GM18499 (cell line): ENCODE results near the gene SCIMP.
"Not testable (repeated sequence)": the region's sequence is repeated elsewhere in the genome, so short reads cannot be mapped to it uniquely, and the experiment has no call there.

ENCODE experiments used
- ATAC-seq: cut with Tn5 transposase; IDR thresholded peaks from one replicate; pipeline ENCODE4 v1.9.1; 2021; ENCODE audit warnings: moderate number of reproducible peaks; ENCODE audit not compliant: insufficient read depth, unreplicated experiment

The SCIMP gene

DNA sequence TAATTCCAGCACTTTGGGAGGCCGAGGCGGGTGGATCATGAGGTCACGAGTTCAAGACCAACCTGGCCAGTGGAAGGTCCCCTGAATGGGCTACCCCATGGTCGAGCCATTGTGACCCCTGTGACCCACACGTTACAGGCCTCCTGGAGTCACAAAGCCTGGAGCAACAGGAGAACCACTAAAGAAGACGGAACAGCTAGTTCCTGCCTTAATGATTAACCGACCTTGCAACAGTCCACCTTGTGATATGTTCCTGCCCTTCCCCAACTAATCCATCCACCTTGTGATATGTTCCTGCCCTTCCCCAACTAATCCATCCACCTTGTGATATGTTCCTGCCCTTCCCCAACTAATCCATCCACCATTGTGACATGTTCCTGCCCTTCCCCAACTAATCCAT is 5.1 kb upstream of the SCIMP start:
- ATAC-seq = not testable (repeated sequence)

DNA sequence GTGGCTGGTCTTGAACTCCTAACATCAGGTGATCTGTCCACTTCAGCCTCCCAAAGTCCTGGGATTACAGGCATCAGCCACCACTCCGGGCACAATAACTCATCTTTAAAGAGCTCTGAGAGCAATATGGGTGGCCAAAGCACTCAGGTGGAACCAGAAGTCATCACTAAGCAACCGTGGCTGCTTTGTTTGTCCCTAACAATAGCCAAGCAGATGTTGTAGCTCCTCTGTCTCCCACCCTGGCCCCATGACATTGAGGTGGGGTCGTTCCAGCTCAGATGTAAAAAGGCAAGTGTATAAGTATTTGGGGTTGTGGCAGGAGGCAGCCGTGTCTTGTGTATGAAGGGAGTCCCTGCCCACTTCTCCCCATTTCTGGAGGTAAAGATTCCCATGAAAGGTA is 3.7 kb upstream of the SCIMP start:
- no peak for ATAC-seq

DNA sequence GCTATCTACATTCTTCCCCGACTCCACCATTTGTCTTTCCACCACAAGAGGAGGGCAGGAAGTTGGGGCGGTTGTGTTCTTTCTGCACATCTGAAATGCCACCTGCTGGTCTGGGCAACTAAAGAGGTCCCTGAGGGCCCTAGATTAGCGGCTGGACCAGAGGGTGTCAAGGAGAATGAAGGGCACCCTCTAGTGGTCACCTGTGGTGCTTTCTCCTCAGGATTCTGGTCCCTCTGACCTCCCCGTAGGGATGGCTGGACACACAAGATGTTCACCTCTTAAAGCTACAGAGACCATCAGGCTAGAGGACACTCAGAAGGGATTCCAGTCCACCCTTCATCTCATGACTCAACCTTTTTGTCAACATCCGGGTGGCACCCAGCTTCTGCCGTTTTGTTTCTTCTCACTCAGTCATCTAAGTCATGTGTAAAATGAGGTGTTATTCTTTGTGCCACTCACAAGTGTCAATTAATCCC is 2.9 kb upstream of the SCIMP start:
- ATAC-seq = no peak

DNA sequence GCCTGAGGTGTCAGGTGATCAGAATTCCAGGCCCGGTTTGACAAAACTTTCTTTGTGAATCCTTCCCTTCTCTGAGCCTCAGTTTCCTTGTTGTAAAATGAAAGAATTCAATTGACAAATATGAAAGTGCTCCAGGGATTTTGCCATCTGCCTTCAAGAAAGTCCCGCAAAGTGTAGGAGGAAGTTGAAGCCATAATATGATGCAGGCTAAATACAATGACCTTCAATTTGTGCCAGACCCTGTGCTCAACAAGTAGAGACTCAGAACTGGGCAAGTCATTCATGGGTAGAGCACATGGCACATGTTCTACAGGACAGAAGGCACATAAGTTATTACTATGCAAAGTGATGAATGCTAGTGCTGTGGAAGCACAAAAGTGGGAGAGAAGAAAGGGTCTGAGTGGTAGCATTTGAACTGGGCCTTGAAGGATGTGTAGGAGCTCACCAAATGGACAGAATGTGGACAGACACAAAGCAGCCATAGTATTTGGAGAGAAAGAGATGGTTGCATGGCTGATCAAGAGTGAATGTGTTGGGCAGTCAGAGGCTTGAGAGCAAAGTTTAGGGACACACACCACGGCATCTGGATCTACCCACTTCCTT is 2.4 kb upstream of the SCIMP start:
- no peak for ATAC-seq

DNA sequence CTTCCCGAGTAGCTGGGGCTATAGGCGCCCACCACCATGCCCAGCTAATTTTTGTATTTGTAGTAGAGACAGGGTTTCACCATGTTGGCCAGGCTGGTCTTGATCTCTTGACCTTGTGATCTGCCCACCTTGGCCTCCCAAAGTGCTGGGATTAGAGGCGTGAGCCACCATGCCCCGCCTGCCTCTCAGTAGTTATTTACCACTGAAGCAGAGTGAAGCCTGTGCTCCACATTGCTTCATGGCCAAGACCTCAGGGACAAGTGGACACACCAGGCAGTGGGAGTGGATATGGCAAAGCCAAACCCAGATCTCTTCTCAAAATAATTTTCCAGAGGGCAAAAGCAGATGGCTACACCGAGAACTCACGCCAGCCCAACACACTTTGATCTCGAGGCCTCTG is 1.2 kb downstream of the SCIMP start:
- ATAC-seq = not testable (repeated sequence)

DNA sequence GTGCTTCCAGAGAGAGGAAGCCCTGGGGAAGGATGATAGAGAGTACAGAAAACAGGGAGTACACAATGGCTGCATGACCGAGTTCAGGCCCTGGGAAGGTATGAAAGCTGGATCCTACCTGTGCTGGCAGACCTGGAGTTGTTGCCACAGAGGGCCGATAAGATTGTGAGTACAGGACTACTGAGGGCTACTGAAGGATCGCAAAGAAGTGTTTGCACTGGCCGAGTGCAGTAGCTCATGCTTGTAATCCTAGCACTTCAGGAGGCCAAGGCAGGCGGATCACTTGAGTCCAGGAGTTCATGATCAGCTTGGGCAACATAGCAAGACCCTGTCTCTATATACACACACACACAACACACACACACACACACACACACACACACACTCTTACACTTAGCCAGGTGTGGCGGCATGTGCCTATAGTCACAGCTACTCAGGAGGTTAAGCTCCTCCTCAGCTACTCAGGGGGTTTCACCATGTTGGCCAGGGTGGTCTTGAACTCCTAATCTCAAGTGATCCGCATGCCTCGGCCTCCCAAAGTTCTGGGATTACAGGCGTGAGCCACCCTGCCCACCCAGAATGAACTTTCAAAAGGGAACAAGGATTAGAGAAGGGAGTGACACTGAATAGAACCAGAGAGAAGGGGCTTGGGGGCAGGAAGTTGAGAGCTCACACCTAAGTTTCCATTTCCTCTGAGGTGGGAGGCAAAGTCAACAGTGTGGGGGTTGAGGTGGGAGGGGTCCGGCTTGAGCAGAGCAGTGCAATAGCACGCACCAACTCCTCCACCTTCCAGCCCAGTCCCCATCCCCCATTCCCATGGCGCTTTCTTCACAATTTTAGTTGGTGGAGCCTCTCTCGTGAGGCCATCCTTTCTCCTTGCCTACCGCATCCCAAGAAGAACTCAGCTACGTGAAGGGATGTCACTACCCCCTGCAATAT is 7.5 kb downstream of the SCIMP start:
- ATAC-seq = no peak

DNA sequence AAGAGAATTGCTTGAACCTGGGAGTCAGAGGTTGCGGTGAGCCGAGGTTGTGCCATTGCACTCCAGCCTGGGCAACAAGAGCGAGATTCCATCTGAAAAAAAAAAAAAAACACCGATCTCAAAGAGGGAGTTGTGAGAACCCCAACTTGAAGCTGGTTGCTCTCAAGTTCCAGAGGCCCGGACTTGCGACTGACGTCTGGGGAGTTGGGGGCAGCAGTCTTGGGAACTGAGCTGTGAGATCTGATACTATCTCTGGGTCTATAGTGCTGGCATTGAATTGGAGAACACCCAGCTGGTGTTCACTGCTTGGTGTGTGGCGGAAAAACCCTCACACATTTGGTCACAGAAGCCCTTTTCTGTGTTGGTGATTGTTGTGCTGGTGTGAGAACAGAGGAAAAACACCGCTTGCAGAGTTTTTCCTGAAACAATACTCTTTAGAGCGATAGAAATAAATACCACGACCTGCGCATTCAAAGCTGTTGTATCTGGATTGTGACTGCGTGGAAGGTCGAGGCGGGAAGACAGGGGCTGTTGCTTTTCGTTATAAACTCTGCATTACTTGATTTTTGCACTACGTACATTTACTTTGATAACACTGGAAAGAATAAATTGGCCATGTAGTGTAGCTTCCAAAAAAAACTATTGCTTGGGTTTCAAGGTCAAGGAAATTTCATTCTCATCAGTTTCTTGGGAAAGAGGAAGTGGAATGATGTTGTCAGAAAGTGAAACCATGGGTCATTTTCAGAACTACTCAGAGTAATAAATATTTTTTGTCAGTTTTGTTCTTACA is 8.8 kb downstream of the SCIMP start:
- no peak for ATAC-seq

DNA sequence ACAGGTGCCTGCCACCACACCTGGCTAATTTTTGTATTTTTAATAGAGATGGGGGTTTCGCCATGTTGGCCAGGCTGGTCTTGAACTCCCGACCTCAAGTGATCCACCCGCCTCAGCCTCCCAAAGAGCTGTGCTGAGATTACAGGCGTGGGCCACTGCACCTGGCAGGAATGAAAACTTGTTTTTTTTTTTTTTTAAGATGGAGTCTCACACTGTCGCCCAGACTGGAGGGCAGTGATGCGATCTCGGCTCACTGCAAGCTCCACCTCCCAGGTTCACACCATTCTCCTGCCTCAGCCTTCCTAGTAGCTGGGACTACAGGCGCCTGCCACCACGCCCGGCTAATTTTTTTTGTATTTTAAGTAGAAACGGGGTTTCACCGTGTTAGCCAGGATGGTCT is 12.7 kb downstream of the SCIMP start:
- ATAC-seq = not testable (repeated sequence)

DNA sequence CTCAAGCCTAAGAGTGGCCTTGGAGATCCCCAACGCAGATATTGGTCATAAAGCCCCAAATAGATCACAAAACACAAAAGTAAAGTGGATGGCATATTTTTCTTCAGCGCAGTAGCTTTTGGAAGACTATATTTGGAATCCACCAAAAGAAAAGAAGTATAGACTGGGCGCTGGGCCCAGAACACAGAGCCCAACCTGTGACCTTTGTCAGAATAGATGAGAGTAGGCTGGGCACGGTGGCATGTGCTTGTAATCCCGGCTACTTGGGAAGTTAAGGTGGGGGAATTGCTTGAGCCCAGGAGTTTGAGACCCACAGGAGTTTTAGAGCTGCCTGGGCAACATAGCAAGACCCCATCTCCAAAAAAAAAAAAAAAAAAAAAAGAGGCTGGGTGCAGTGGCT is 14.6 kb downstream of the SCIMP start:
- ATAC-seq = no peak

DNA sequence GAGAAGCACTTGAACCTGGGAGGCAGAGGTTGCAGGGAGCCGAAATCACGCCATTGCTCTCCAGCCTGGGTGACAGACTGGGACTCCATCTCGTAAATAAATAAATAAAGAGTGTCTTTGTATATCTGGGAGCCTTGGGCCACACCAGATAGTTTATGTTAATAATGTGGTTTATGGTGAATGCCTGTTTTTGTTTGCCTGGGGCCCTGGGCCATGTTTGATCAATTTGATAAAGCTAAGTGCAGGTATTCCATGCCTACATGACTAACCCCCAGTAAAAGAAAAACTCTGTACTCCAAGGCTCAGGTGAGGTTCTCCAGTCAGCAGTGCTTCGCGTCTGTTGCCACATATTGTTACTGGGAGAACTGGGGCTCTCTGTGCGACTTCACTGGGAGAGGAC is 15.1 kb downstream of the SCIMP start:
- no peak for ATAC-seq

DNA sequence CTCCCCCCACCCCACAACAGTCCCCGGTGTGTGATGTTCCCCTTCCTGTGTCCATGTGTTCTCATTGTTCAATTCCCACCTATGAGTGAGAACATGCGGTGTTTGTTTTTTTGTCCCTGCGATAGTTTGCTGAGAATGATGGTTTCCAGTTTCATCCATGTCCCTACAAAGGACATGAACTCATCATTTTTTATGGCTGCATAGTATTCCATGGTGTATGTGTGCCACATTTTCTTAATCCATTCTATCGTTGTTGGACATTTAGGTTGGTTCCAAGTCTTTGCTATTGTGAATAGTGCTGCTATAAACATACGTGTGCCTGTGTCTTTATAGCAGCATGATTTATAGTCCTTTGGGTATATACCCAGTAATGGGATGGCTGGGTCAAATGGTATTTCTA is 17.1 kb downstream of the SCIMP start:
- ATAC-seq = not testable (repeated sequence)

DNA sequence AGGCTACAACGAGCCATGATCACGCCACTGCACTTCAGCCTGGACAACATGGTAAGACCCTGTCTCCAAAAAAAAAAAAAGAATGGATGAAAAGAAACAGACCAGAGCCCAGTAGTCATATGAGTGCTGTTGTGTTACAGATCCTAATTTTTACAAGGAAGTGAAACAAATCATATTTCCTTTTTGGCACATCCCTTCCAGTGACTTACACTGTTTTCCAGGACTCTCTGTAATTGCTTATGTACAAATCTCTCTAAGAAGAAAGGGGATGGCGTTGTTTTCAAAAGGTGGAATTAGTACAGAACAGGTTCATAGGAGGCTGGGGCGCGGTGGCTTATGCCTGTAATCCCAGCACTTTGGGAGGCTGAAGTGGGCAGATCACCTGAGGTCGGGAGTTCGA is 23.2 kb downstream of the SCIMP start:
- ATAC-seq = no peak

DNA sequence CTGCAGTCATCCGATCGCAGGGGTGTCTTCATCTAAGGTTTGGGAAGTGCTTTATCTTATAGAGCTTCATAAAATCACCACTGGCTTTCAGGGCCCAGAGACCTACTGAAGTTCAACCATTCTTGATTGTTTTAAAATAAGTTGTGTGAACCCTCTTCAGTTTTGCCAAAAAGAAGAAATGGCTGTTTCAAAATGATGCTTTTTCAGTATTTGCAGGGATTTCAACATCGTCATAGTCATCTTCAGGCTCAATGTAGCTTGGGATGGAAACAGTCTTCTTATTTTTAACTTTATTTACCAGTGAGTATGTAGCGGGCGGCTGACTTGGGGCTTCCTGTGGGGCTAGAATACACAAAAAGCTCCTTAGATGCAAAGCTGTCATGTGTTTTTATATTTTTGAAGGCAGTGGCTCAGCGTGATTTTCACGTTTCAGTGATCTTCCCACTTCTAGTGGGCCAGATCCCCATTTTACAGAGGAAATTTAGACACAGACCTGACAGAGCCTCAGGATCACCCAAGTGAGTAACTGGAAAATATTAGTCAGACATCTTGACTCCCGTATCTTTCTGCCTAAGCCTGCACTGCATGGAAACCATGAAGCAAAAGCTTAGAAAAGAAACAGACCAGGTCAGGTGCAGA is 23.9 kb downstream of the SCIMP start:
- ATAC-seq = no peak

DNA sequence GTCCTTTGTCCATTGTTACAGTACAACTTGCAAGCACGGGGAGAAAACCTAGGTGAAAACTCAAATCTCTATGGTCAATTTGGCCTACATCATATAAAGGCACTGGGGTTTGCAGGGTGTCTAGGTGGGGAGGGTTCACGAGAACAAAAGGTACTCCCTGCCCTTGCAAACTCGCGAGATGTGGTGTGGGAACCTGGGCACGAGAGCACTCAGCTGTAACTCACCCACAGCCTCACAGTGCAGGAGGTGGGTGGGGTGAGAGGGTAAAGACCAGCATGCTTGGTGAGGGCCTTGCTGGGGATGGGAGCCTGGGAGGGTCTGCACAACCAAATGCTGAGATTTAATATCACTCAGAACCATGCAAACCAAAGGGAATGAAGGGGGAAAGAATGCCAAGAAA is 24.6 kb downstream of the SCIMP start:
- ATAC-seq = no peak

DNA sequence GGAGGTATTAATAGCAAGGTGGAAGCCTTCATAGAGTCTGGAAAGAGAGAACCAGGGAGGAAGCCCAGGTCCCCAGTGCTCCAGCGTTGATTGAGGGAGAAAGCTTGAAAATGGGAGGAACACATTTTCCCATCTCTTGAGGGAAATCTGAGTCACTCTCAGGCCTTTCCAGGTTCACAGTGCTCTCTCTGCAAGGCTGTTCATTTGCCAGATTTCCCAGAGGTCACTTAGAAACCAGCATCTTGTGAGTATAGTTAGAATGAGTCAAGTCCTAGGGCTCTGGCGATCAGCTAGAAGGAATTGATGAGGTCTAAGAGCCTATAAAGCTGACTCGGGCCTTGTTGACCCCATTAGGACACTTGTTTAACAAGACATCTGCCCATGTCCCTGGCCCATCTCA is 25.3 kb downstream of the SCIMP start:
- ATAC-seq = no peak

DNA sequence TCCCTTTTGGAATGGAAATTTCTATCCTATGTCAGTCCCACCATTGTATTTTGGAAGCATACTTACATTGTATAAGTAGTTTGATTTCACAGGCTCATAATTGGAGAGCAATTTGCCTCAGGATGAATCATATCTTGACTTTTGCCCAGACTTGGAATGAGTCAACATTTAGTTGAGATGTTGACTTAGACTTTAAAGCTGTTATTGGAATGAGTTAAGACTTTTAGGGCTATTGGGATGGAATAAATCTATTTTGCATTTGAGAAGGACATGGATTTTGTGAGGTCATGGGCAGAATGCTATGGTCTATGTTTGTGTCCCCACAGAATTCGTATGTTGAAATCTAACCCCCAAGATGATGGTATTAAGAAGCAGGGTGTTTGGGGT is 30.8 kb downstream of the SCIMP start:
- no peak for ATAC-seq

DNA sequence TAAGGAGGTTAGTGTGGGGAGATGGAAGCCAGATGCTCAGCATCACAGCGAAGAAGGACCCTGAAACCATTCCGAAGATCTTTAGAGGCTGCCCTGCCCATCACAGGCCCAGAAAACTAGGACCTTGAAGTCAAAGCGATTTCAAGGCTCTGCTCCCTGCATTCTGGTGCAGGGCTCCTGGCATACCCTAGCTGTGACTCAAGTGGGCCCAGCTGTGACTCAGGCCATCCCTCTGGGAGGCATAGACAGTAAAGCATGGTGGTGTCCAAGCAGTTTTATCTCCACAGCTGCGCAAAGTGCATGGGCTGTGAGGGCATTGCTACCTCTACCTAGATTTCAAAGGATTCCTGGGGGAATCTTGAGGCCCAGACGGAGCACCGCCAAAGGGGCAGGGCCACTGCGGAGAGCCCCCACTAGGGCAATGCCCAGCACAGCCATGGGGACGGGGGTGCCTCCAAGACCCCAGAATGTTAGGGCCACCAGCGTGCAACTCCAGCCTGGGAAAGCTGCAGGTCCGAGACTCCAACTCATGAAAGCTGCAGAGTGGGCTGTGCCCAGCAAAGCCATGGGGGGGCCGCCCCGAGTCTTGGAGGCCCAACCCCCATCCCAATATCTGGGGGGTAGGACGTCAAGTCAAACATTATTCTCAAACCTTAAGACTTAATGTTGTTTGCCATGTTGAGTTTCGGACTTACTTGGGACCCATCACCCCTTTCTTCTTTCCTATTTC is 31.3 kb downstream of the SCIMP start:
- ATAC-seq = no peak

DNA sequence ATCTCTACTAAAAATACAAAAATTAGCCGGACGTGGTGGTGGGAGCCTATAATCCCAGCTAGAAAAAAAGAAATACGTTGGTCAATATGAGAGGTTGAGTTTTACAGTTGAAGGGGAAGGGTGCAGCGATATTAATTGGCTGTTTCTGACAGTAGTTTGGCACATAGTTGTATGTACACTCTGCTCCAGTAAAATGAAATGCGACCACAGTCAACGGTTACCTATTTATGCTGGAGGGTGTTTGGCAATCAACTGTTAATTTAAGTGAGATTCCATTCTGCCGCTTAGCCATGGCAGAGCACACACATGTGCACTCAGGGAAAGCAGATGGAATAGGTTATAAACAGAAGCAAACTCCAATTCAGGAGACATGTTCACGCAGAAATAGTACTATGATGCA is 33.6 kb downstream of the SCIMP start:
- no peak for ATAC-seq

DNA sequence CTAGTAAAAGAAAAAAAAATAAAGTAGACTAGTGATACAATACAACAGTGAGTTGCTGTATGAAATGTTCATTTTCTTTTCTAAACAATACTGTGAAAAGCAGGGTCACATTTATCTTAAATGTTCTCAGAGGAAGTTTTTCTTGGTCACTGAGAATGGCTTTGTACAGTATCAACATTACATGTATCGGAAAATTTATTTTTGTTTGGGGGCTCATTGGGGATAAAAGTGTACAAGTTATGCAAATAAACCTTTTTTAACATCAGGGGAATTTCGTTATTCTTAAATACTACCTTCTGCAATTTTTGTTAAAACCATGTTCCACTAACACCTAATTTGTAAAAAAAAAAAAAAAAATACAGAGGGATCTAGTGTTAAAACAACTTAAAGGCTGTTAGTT is 34.3 kb downstream of the SCIMP start:
- no peak for ATAC-seq

DNA sequence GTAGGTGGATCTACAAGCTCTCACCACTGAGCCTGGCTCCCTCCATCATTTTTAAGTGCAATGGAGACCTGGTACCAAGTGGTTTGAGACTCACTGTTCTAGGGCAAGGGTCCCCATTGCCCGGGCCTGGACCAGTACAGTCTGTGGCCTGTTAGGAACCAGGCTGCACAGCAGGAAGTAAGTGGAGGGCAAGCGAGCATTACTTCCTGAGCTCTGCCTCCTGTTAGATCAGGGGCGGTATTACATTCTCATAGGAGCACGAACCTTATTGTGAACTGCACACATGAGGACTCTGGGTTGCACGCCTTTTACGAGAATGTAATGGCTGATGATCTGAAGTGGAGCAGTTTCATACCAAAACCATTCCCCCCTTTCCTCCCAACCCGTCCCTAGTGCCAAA is 36.2 kb downstream of the SCIMP start:
- ATAC-seq = no peak
